A673 (cell line): ENCODE measurements around the gene IL17B. TPM values are rescaled to one million over a fixed set of nuclear protein-coding genes. Genes with fewer than 3 reads are reported as not detected.

Experiments
- BruUV-seq: library from RNA; stranded (reverse); fragments of 400-500 nt; replicated peaks from 2 replicates; lab custom pipeline; 2021; lab: Mats Ljungman, UMichigan
- CTCF ChIA-PET: fragments of 300-600 bp; sonication (Branson Sonifier 250); formaldehyde crosslinking; loops from one replicate; lab custom pipeline; 2022; ENCODE audit warnings: antibody characterized with exemption; lab: Charles Lee
- POLR2A ChIA-PET: fragments of 300-600 bp; sonication (Branson Sonifier 250); formaldehyde crosslinking; loops from one replicate; lab custom pipeline; 2022; ENCODE audit warnings: antibody characterized with exemption; ENCODE audit not compliant: low non-redundant PET; lab: Charles Lee
- DNase-seq: peaks from one replicate; pipeline ENCODE4 v3.0.0-alpha.2; 2015; ENCODE audit warnings: low spot score
- H3K27ac ChIP-seq: fragments of 200-600 bp; sonication (generic); 2 replicates; pipeline ENCODE4 v1.5.1; 2016; ENCODE audit warnings: mixed run types, low read depth, mild to moderate bottlenecking, mixed read lengths, antibody characterized with exemption, low read length; ENCODE audit not compliant: poor library complexity, severe bottlenecking
- H3K27me3 ChIP-seq: fragments of 200-600 bp; sonication (generic); replicated peaks from 2 replicates; pipeline ENCODE4 v1.6.1; 2017; ENCODE audit warnings: mixed run types, low read depth, mild to moderate bottlenecking, mixed read lengths, antibody characterized with exemption, low read length; ENCODE audit not compliant: insufficient read depth, poor library complexity
- H3K36me3 ChIP-seq: fragments of 200-600 bp; sonication (generic); 2 replicates; pipeline ENCODE4 v1.6.1; 2016; ENCODE audit warnings: mixed run types, mild to moderate bottlenecking, mixed read lengths, antibody characterized with exemption, low read length; ENCODE audit not compliant: insufficient read depth, poor library complexity, severe bottlenecking
- H3K4me1 ChIP-seq: fragments of 200-600 bp; sonication (generic); 2 replicates; pipeline ENCODE4 v1.6.1; 2017; ENCODE audit warnings: mixed run types, mild to moderate bottlenecking, mixed read lengths, antibody characterized with exemption, low read length; ENCODE audit not compliant: insufficient read depth, poor library complexity, severe bottlenecking
- H3K4me3 ChIP-seq: fragments of 200-600 bp; sonication (generic); 2 replicates; pipeline ENCODE4 v1.5.1; 2016; ENCODE audit warnings: low read depth, mixed run types, mild to moderate bottlenecking, mixed read lengths, low read length; ENCODE audit not compliant: poor library complexity, severe bottlenecking
- H3K9me3 ChIP-seq: fragments of 200-600 bp; sonication (generic); 2 replicates; pipeline ENCODE4 v1.6.1; 2016; ENCODE audit warnings: mixed run types, low read depth, mild to moderate bottlenecking, mixed read lengths, antibody characterized with exemption, low read length; ENCODE audit not compliant: poor library complexity, severe bottlenecking
- EZH2 ChIP-seq: fragments of 200-600 bp; sonication (generic); IDR thresholded peaks from 2 replicates; pipeline ENCODE4 v1.6.1; 2017; ENCODE audit warnings: borderline replicate concordance, low read depth, mild to moderate bottlenecking, mixed read lengths, antibody characterized with exemption, low read length; ENCODE audit not compliant: poor library complexity, severe bottlenecking
- intact Hi-C: fragments of 100-400 bp; cut with micrococcal nuclease; formaldehyde crosslinking; loops from one replicate; pipeline ENCODE4 v1.10.0; 2022; ENCODE audit not compliant: unreplicated experiment
- total RNA-seq: library from RNA; stranded (reverse); gene quantifications from 2 replicates; pipeline ENCODE4 v1.2.3, GENCODE V29; 2021
- TF ChIP-seq, protein P1 (sequence below): fragments of 300-800, 200-600 bp; sonication (generic); conservative IDR thresholded peaks from 2 replicates; pipeline ENCODE4 v1.5.1; 2017; ENCODE audit warnings: low read depth, mild to moderate bottlenecking, antibody characterized with exemption, low read length, moderate library complexity, mixed read lengths

Gene IL17B
- total RNA-seq, 1 experiment from 2014 or later = not detected

- Histone ChIP-seq H3K27ac (no peak overlapping the region), H3K4me1 (peaks cover 8% of the 10 kb centered on the region), H3K9me3 (no peaks in the 10 kb centered on the region), H3K36me3 (no peaks in the 10 kb centered on the region), H3K4me3 (no peak overlapping the region), H3K27me3 (no peaks in the 10 kb centered on the region)
- intact Hi-C loops = no loop called here
- TF ChIP-seq, protein P1, sequence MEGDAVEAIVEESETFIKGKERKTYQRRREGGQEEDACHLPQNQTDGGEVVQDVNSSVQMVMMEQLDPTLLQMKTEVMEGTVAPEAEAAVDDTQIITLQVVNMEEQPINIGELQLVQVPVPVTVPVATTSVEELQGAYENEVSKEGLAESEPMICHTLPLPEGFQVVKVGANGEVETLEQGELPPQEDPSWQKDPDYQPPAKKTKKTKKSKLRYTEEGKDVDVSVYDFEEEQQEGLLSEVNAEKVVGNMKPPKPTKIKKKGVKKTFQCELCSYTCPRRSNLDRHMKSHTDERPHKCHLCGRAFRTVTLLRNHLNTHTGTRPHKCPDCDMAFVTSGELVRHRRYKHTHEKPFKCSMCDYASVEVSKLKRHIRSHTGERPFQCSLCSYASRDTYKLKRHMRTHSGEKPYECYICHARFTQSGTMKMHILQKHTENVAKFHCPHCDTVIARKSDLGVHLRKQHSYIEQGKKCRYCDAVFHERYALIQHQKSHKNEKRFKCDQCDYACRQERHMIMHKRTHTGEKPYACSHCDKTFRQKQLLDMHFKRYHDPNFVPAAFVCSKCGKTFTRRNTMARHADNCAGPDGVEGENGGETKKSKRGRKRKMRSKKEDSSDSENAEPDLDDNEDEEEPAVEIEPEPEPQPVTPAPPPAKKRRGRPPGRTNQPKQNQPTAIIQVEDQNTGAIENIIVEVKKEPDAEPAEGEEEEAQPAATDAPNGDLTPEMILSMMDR = no peak
- TF ChIP-seq EZH2 = no peak
- CTCF ChIA-PET = no interaction called here
- no peak for DNase-seq
- POLR2A ChIA-PET = interaction anchor here (0.6 kb wide), 1 partner anchor 18 kb away, joined by 4 read pairs; no protein-coding TSS in a partner anchor
- no TSS peak for BruUV-seq
These were observed 47.8 kb upstream of the IL17B start for GRCh38 chr5:149426931-149427330.

DNA sequence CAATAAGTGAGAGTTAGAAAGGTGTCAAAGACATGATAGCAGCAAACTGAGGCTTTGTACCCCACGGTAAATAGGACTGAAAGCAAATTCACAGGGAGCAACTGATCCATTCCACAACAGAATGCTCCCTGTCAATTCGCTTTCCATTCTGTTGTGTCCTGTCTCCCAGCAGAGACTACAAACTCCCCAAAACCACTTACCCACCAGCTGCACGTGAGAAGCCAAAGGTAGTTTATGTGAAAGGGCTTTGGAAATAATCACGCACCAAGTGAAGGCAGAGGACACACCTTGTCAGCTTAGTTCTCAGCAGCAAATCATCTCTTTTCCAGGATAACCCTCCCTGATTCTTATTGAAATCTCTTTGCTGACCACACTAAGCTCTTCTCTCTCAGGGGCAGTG lies 46.6 kb upstream of the IL17B start:
- Histone ChIP-seq H3K9me3 (no peaks in the 10 kb centered on the region), H3K36me3 (no peaks in the 10 kb centered on the region)
- POLR2A ChIA-PET = no interaction called here

DNA sequence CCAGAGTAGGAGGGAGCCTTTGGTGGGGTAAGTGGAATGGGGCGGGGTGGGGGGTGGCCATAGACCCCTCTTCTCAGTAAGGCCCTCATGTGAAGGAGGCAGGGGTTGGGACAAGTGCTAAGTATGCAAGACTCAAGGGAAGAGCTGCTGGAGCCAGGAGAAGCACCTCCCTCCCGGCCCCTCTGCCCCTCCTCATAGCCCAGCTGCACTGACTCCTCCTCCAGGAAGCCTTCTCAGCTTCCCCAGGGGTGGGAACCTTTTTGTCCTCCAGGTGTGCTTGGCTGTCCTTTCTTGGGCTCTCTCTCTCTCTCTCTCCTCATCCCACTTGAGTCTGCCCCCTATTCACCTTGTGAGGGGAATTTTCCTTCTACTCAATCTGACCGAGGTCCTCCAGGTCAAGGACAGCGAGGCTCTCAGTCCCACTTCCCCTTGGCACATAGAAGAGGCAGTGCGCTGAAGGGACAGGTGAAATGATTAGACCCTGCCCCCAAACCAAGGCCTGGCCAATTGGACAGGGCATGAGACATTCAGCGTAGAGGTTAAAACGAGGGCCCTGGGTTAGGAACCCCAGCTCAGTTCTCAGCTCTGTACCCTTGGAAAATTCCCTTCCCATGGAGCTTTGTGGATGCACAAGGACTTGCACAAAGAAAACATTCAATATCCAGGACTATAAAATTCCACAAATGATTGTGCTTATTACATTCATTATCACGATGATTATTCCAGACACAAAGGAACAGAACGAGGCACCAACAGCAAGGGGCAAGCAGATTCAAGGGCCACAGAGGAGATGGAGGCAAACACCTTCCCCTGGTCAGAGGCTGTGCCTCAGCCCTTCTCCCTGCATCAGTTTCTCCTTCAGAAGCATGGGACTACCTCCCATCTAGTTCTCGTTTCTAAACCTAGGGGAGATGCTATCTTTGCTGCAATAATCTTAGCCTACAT lies 45.6 kb upstream of the IL17B start:
- Histone ChIP-seq H3K4me1 (peaks cover 8% of the 10 kb centered on the region), H3K4me3 (no peak overlapping the region), H3K36me3 (no peaks in the 10 kb centered on the region), H3K27ac (no peak overlapping the region), H3K9me3 (no peaks in the 10 kb centered on the region), H3K27me3 (no peaks in the 10 kb centered on the region)
- CTCF ChIA-PET = no interaction called here
- no peak for DNase-seq
- BruUV-seq = no TSS peak
- TF ChIP-seq EZH2 = no peak
- TF ChIP-seq, protein P1 = no peak
- POLR2A ChIA-PET = no interaction called here
- intact Hi-C loops = no loop called here

More for the DNA sequence above, 46.6 kb upstream of the IL17B start:
- Histone ChIP-seq H3K4me3 (no peak overlapping the region), H3K27ac (no peak overlapping the region), H3K4me1 (peaks cover 8% of the 10 kb centered on the region), H3K27me3 (no peaks in the 10 kb centered on the region)
- BruUV-seq = no TSS peak
- DNase-seq = no peak
- TF ChIP-seq, protein P1 = no peak
- no peak for TF ChIP-seq EZH2
- intact Hi-C loops = no loop called here
- CTCF ChIA-PET = interaction anchor here (0.6 kb wide), 1 partner anchor 20 kb away, joined by 6 read pairs; no protein-coding TSS in a partner anchor
